HepG2 (cell line): Measurements from ENCODE around the gene ZKSCAN1. TPM values are rescaled to one million over a fixed set of nuclear protein-coding genes. Genes with fewer than 3 reads are reported as not detected.

Experiments
- CENPBD1 ChIP-seq: sonication (generic); formaldehyde crosslinking; IDR thresholded peaks from 2 replicates; pipeline ENCODE4 v1.8.0; 2022; ENCODE audit warnings: missing genetic modification reagents, low read depth, mild to moderate bottlenecking, borderline replicate concordance
- ELF1 ChIP-seq: sonication (generic); formaldehyde crosslinking; IDR thresholded peaks from 2 replicates; pipeline ENCODE4 v1.4.0; 2020; ENCODE audit warnings: missing genetic modification reagents
- GATAD2A ChIP-seq: IDR thresholded peaks from 2 replicates; pipeline ENCODE4 v1.6.1; 2016
- KMT2B ChIP-seq: IDR thresholded peaks from 2 replicates; pipeline ENCODE4 v1.6.1; 2016; ENCODE audit warnings: missing genetic modification reagents, missing compliant biosample characterization
- MBNL3 ChIP-seq: fragments of 250-450 bp; sonication (Bioruptor Pico); conservative IDR thresholded peaks from 2 replicates; pipeline ENCODE4 v1.8.0; 2022; ENCODE audit warnings: mild to moderate bottlenecking, inconsistent platforms
- MED13 ChIP-seq: sonication (generic); formaldehyde crosslinking; IDR thresholded peaks from 2 replicates; pipeline ENCODE4 v1.5.0; 2020; ENCODE audit warnings: missing genetic modification reagents
- NCOA1 ChIP-seq: sonication (generic); formaldehyde crosslinking; IDR thresholded peaks from 2 replicates; pipeline ENCODE4 v1.9.0; 2021; ENCODE audit warnings: missing genetic modification reagents
- NFIB ChIP-seq: sonication (generic); formaldehyde crosslinking; IDR thresholded peaks from 2 replicates; pipeline ENCODE4 v1.9.0; 2021; ENCODE audit warnings: missing genetic modification reagents, mild to moderate bottlenecking, borderline replicate concordance
- RCOR2 ChIP-seq: IDR thresholded peaks from 2 replicates; pipeline ENCODE4 v1.6.1; 2016; ENCODE audit warnings: missing biosample characterization, missing genetic modification reagents
- RNF219 ChIP-seq: sonication (generic); formaldehyde crosslinking; IDR thresholded peaks from 2 replicates; pipeline ENCODE4 v1.5.0; 2020; ENCODE audit warnings: mild to moderate bottlenecking, missing genetic modification reagents
- SYNCRIP ChIP-seq: fragments of 200-400 bp; formaldehyde crosslinking; IDR thresholded peaks from 2 replicates; pipeline ENCODE4 v1.6.1; 2018; ENCODE audit warnings: mild to moderate bottlenecking, low read depth, low read length; ENCODE audit not compliant: insufficient read depth
- TP53 ChIP-seq: sonication (generic); formaldehyde crosslinking; conservative IDR thresholded peaks from 2 replicates; pipeline ENCODE4 v1.4.0; 2020; ENCODE audit warnings: missing genetic modification reagents
- ZFP36L2 ChIP-seq: sonication (generic); formaldehyde crosslinking; IDR thresholded peaks from 2 replicates; pipeline ENCODE4 v1.4.0; 2020; ENCODE audit warnings: missing genetic modification reagents
- ZFP82 ChIP-seq: sonication (generic); formaldehyde crosslinking; IDR thresholded peaks from 2 replicates; pipeline ENCODE4 v1.5.1; 2020; ENCODE audit warnings: mild to moderate bottlenecking, missing genetic modification reagents, borderline replicate concordance
- ZNF101 ChIP-seq: sonication (generic); formaldehyde crosslinking; IDR thresholded peaks from 2 replicates; pipeline ENCODE4 v1.4.0; 2020; ENCODE audit warnings: mild to moderate bottlenecking, low read depth, missing genetic modification reagents, borderline replicate concordance
- ZNF446 ChIP-seq: sonication (generic); formaldehyde crosslinking; IDR thresholded peaks from 2 replicates; pipeline ENCODE4 v1.5.0; 2020; ENCODE audit warnings: mild to moderate bottlenecking, missing genetic modification reagents
- ZNF501 ChIP-seq: sonication (generic); formaldehyde crosslinking; IDR thresholded peaks from 2 replicates; pipeline ENCODE4 v1.5.1; 2020; ENCODE audit warnings: mild to moderate bottlenecking, moderate library complexity, missing genetic modification reagents
- ZNF530 ChIP-seq: sonication (generic); formaldehyde crosslinking; IDR thresholded peaks from 2 replicates; pipeline ENCODE4 v1.5.0; 2020; ENCODE audit warnings: low read depth, mild to moderate bottlenecking, missing genetic modification reagents
- ZNF570 ChIP-seq: sonication (generic); formaldehyde crosslinking; IDR thresholded peaks from 2 replicates; pipeline ENCODE4 v1.4.0; 2020; ENCODE audit warnings: mild to moderate bottlenecking, missing genetic modification reagents, borderline replicate concordance
- ZNF740 ChIP-seq: sonication (generic); formaldehyde crosslinking; IDR thresholded peaks from 2 replicates; pipeline ENCODE4 v1.4.0; 2020; ENCODE audit warnings: missing genetic modification reagents
- ZNF776 ChIP-seq: sonication (generic); formaldehyde crosslinking; IDR thresholded peaks from 2 replicates; pipeline ENCODE4 v1.4.0; 2020; ENCODE audit warnings: mild to moderate bottlenecking, missing genetic modification reagents
- ZNF792 ChIP-seq: IDR thresholded peaks from 2 replicates; pipeline ENCODE4 v1.6.1; 2016
- ZSCAN9 ChIP-seq: IDR thresholded peaks from 2 replicates; pipeline ENCODE4 v1.6.1; 2016; ENCODE audit warnings: borderline replicate concordance
- polyA plus RNA-seq, 8 experiments: library from polyadenylated mRNA; depleted of rRNA in 3 of 8; stranded (reverse) in 7 of 8; unstranded in 1 of 8; fragments of >200 nt; fragmentation: Illumina TruSeq in 4 of 8; extraction: Trizol in 4 of 8; gene quantifications; 2 replicates each; pipeline versions ENCODE4 v1.2.1 to v1.2.3, GENCODE V29; 2011 to 2016; ENCODE audit warnings: low read depth in 4 of 8, missing spikeins in 1 of 8, mixed read lengths in 1 of 8; ENCODE audit not compliant: insufficient read depth in 1 of 8
- total RNA-seq, 5 experiments: library from RNA; depleted of rRNA; stranded (reverse); fragments of >200 nt; fragmentation: Illumina TruSeq; extraction: Trizol; gene quantifications; 2 replicates each; pipeline ENCODE4 v1.2.3, GENCODE V29; 2016; ENCODE audit warnings: low read depth in 1 of 5
- TF ChIP-seq, protein P1 (sequence below): sonication (generic); formaldehyde crosslinking; IDR thresholded peaks from 2 replicates; pipeline ENCODE4 v1.5.0; 2020; ENCODE audit warnings: mild to moderate bottlenecking, missing genetic modification reagents, moderate library complexity

ZKSCAN1 gene
- total and polyA plus RNA-seq, 2 of the 13 experiments (the other 11 are each of a cell fraction or from before 2014, with no cell fraction given), result 46.4 to 60.6 TPM

GRCh38 chr7:100003711-100004661 is 11.4 kb upstream of the ZKSCAN1 start (continued):
- TF ChIP-seq CENPBD1 (CRISPR knock-in tag) (0 out of 2 replicates have a peak, but pooled peaks have one; percentile 70), RCOR2 (CRISPR knock-in tag) (peak; percentile 95), ZNF501 (CRISPR knock-in tag) (peak; percentile 89), ZSCAN9 (CRISPR knock-in tag) (peak; percentile 76; the same call in 1 of the 2 replicates), SYNCRIP (no peak), TP53 (CRISPR knock-in tag) (no peak), NCOA1 (CRISPR knock-in tag) (peak; percentile 91), ZNF792 (CRISPR knock-in tag) (peak; percentile 90), MBNL3 (no peak), GATAD2A (CRISPR knock-in tag) (peak; percentile 94), ZNF740 (CRISPR knock-in tag) (no peak; the same call in 1 of the 2 replicates), MED13 (peak; percentile 94), NFIB (CRISPR knock-in tag) (no peak), ZFP82 (CRISPR knock-in tag) (0 out of 2 replicates have a peak, but pooled peaks have one; percentile 56), ZNF446 (CRISPR knock-in tag) (no peak), RNF219 (CRISPR knock-in tag) (no peak), KMT2B (CRISPR knock-in tag) (no peak; the same call in 1 of the 2 replicates), ZNF101 (no peak; the same call in 1 of the 2 replicates), ELF1 (CRISPR knock-in tag) (peak; percentile 58; the same call in 1 of the 2 replicates), ZNF776 (CRISPR knock-in tag) (no peak), ZFP36L2 (CRISPR knock-in tag) (no peak), ZNF570 (CRISPR knock-in tag) (no peak), ZNF530 (no peak)
- TF ChIP-seq, protein P1, sequence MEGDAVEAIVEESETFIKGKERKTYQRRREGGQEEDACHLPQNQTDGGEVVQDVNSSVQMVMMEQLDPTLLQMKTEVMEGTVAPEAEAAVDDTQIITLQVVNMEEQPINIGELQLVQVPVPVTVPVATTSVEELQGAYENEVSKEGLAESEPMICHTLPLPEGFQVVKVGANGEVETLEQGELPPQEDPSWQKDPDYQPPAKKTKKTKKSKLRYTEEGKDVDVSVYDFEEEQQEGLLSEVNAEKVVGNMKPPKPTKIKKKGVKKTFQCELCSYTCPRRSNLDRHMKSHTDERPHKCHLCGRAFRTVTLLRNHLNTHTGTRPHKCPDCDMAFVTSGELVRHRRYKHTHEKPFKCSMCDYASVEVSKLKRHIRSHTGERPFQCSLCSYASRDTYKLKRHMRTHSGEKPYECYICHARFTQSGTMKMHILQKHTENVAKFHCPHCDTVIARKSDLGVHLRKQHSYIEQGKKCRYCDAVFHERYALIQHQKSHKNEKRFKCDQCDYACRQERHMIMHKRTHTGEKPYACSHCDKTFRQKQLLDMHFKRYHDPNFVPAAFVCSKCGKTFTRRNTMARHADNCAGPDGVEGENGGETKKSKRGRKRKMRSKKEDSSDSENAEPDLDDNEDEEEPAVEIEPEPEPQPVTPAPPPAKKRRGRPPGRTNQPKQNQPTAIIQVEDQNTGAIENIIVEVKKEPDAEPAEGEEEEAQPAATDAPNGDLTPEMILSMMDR (CRISPR knock-in tag), result peak; percentile 35; the same call in 1 of the 2 replicates
